HCT116 (cell line): ENCODE results near the gene GPR61. TPM values are rescaled to one million over a fixed set of nuclear protein-coding genes. Genes with fewer than 3 reads are reported as not detected.

Source experiments
- ATAC-seq: fragments of 200-7000 bp; cut with Tn5 transposase; 2 replicates; pipeline ENCODE4 v1.9.1; 2020; ENCODE audit warnings: mild to moderate bottlenecking, moderate library complexity
- BruUV-seq: library from RNA; stranded (reverse); fragments of 400-500 nt; replicated peaks from 2 replicates; lab custom pipeline; 2021; lab: Mats Ljungman, UMichigan
- CTCF ChIA-PET: fragments of 300-600 bp; sonication (Branson Sonifier 250); formaldehyde crosslinking; loops from one replicate; lab custom pipeline; 2021; ENCODE audit warnings: antibody characterized with exemption; lab: Charles Lee
- POLR2A ChIA-PET: fragments of 300-600, 350-600 bp; sonication (Branson Sonifier 250); formaldehyde crosslinking; loops from one replicate; lab custom pipeline; 2021; ENCODE audit warnings: antibody characterized with exemption; lab: Charles Lee
- RAD21 ChIA-PET, 2 experiments: fragments of 300-600 bp; sonication (Branson Sonifier 250); formaldehyde crosslinking; loops; one replicate each; lab custom pipeline; 2023; ENCODE audit warnings: low total read pairs in 2 of 2; ENCODE audit not compliant: uncharacterized antibody in 2 of 2, unreplicated experiment in 2 of 2, low non-redundant PET in 1 of 2; lab: Charles Lee
- DNase-seq: peaks from one replicate; pipeline ENCODE4 v3.0.0-alpha.2; 2010; ENCODE audit warnings: low read depth, low spot score
- H2AFZ ChIP-seq: fragments of 200-600 bp; shearing (Covaris generic), sonication (generic); 2 replicates; pipeline ENCODE4 v1.6.1; 2017; ENCODE audit warnings: low read depth, mixed run types, mixed read lengths, antibody characterized with exemption, low read length; ENCODE audit not compliant: poor library complexity, severe bottlenecking
- H3K27ac ChIP-seq: 2 replicates; pipeline ENCODE4 v1.5.1; 2012; ENCODE audit warnings: low read depth, low read length
- H3K27me3 ChIP-seq: fragments of 200-600 bp; sonication (generic); 2 replicates; pipeline ENCODE4 v1.6.1; 2016; ENCODE audit warnings: mixed run types, low read length, mixed read lengths; ENCODE audit not compliant: insufficient read depth
- H3K36me3 ChIP-seq, 2 experiments: fragments of 200-500 bp in 1 of 2; fragments of 200-600 bp in 1 of 2; sonication (Bioruptor generic) in 1 of 2; sonication (generic) in 1 of 2; 2 replicates each; pipeline versions ENCODE4 v1.5.1 to v1.6.1; 2014 to 2016; ENCODE audit warnings: low read length in 2 of 2, inconsistent platforms in 1 of 2, mixed read lengths in 1 of 2, mixed run types in 1 of 2; ENCODE audit not compliant: insufficient read depth in 2 of 2, control insufficient read depth in 1 of 2
- H3K4me1 ChIP-seq, 2 experiments: fragments of 200-600 bp in 1 of 2; sonication (generic) in 1 of 2; 2 replicates each; pipeline versions ENCODE4 v1.5.1 to v1.6.1; 2012 to 2017; ENCODE audit warnings: low read length in 2 of 2, inconsistent platforms in 1 of 2, mild to moderate bottlenecking in 1 of 2, mixed read lengths in 1 of 2, mixed run types in 1 of 2, moderate library complexity in 1 of 2; ENCODE audit not compliant: insufficient read depth in 2 of 2, control insufficient read depth in 1 of 2
- H3K4me2 ChIP-seq: fragments of 200-600 bp; sonication (generic); 2 replicates; pipeline ENCODE4 v1.6.1; 2017; ENCODE audit warnings: mixed run types, low read length, mixed read lengths
- H3K4me3 ChIP-seq, 2 experiments: fragments of 200-600 bp in 1 of 2; sonication (generic) in 1 of 2; replicated peaks in 1 of 2; 2 replicates each; pipeline ENCODE4 v1.5.1; 2011 to 2016; ENCODE audit warnings: low read length in 2 of 2, control low read depth in 1 of 2, low read depth in 1 of 2, mild to moderate bottlenecking in 1 of 2, mixed read lengths in 1 of 2, mixed run types in 1 of 2
- H3K79me2 ChIP-seq: fragments of 200-600 bp; sonication (generic); 2 replicates; pipeline ENCODE4 v1.6.1; 2017; ENCODE audit warnings: mild to moderate bottlenecking, mixed run types, low read length, moderate library complexity, mixed read lengths; ENCODE audit not compliant: insufficient read depth
- H3K9ac ChIP-seq: fragments of 200-600 bp; sonication (generic); 2 replicates; pipeline ENCODE4 v1.6.1; 2016; ENCODE audit warnings: low read length, mixed read lengths
- H3K9me2 ChIP-seq: fragments of 200-600 bp; sonication (generic), shearing (Covaris generic); 2 replicates; pipeline ENCODE4 v1.6.1; 2017; ENCODE audit warnings: mixed run types, mild to moderate bottlenecking, moderate library complexity; ENCODE audit not compliant: insufficient read depth
- H3K9me3 ChIP-seq, 2 experiments: fragments of 200-500 bp in 1 of 2; fragments of 200-600 bp in 1 of 2; sonication (Bioruptor generic) in 1 of 2; sonication (generic) in 1 of 2; 2 replicates each; pipeline ENCODE4 v1.6.1; 2014 to 2017; ENCODE audit warnings: low read length in 2 of 2, mixed read lengths in 2 of 2, inconsistent platforms in 1 of 2, low read depth in 1 of 2, mild to moderate bottlenecking in 1 of 2, mixed run types in 1 of 2, moderate library complexity in 1 of 2; ENCODE audit not compliant: control insufficient read depth in 1 of 2, insufficient read depth in 1 of 2
- H4K20me1 ChIP-seq: fragments of 200-600 bp; sonication (generic), shearing (Covaris generic); 2 replicates; pipeline ENCODE4 v1.6.1; 2017; ENCODE audit warnings: mixed run types, mild to moderate bottlenecking, moderate library complexity; ENCODE audit not compliant: insufficient read depth
- CBX3 ChIP-seq: IDR thresholded peaks from 2 replicates; pipeline ENCODE4 v1.6.1; 2012; ENCODE audit warnings: low read depth
- CEBPB ChIP-seq: IDR thresholded peaks from 2 replicates; pipeline ENCODE4 v1.6.1; 2012; ENCODE audit warnings: low read depth
- EGR1 ChIP-seq: IDR thresholded peaks from 2 replicates; pipeline ENCODE4 v1.6.1; 2012; ENCODE audit warnings: low read depth
- ELF1 ChIP-seq: IDR thresholded peaks from 2 replicates; pipeline ENCODE4 v1.6.1; 2012; ENCODE audit warnings: low read depth, borderline replicate concordance
- EZH2phosphoT487 ChIP-seq: fragments of 200-600 bp; IDR thresholded peaks from 2 replicates; pipeline ENCODE4 v1.6.1; 2018; ENCODE audit warnings: antibody characterized with exemption, borderline replicate concordance
- FOSL1 ChIP-seq: IDR thresholded peaks from 2 replicates; pipeline ENCODE4 v1.6.1; 2012; ENCODE audit warnings: low read depth
- JUND ChIP-seq: IDR thresholded peaks from 2 replicates; pipeline ENCODE4 v1.6.1; 2012
- POLR2A ChIP-seq: IDR thresholded peaks from 2 replicates; pipeline ENCODE4 v1.7.0; 2011; ENCODE audit warnings: borderline replicate concordance; ENCODE audit not compliant: insufficient read depth, insufficient read length; ENCODE audit errors: extremely low read depth
- POLR2AphosphoS5 ChIP-seq: IDR thresholded peaks from 2 replicates; pipeline ENCODE4 v1.6.1; 2011; ENCODE audit warnings: mild to moderate bottlenecking, low read depth, low read length, moderate library complexity
- RAD21 ChIP-seq: IDR thresholded peaks from 2 replicates; pipeline ENCODE4 v1.6.1; 2012; ENCODE audit warnings: low read depth, mild to moderate bottlenecking
- SP1 ChIP-seq: IDR thresholded peaks from 2 replicates; pipeline ENCODE4 v1.6.1; 2012; ENCODE audit warnings: low read depth
- TCF7L2 ChIP-seq: IDR thresholded peaks from 2 replicates; pipeline ENCODE4 v1.7.0; 2011; ENCODE audit warnings: borderline replicate concordance, inconsistent platforms; ENCODE audit not compliant: insufficient read depth, insufficient read length; ENCODE audit errors: extremely low read depth
- YY1 ChIP-seq: IDR thresholded peaks from 2 replicates; pipeline ENCODE4 v1.6.1; 2011; ENCODE audit warnings: low read length, low read depth, moderate library complexity, mild to moderate bottlenecking; ENCODE audit not compliant: insufficient replicate concordance; ENCODE audit errors: extremely low read depth
- ZFX ChIP-seq: fragments of 450-650 bp; IDR thresholded peaks from 2 replicates; pipeline ENCODE4 v1.6.1; 2017
- ZNF274 ChIP-seq: fragments of 200-500 bp; sonication (Bioruptor generic); IDR thresholded peaks from 2 replicates; pipeline ENCODE4 v1.6.1; 2014; ENCODE audit warnings: mild to moderate bottlenecking, low read depth, low read length, inconsistent platforms
- intact Hi-C: fragments of 100-400 bp; cut with micrococcal nuclease; formaldehyde crosslinking; loops from 2 replicates; pipeline ENCODE4 v1.10.0; 2022
- total RNA-seq: library from RNA; stranded (reverse); gene quantifications from one replicate; pipeline ENCODE4 v1.2.1, GENCODE V29; 2021; ENCODE audit not compliant: unreplicated experiment
- TF ChIP-seq, protein P1 (sequence below): IDR thresholded peaks from 2 replicates; pipeline ENCODE4 v1.6.1; 2012; ENCODE audit warnings: low read depth
- TF ChIP-seq, protein P2 (sequence below): IDR thresholded peaks from 2 replicates; pipeline ENCODE4 v1.6.1; 2012
- TF ChIP-seq, protein P3 (sequence below): IDR thresholded peaks from 2 replicates; pipeline ENCODE4 v1.6.1; 2011; ENCODE audit warnings: mild to moderate bottlenecking, low read length, moderate library complexity; ENCODE audit not compliant: insufficient replicate concordance; ENCODE audit errors: extremely low read depth
- TF ChIP-seq, protein P4 (sequence below), 3 experiments: fragments of 200-600 bp in 1 of 3; sonication (generic) in 1 of 3; IDR thresholded peaks in 2 of 3; conservative IDR thresholded peaks in 1 of 3; 2 replicates each; pipeline ENCODE4 v1.5.1; 2012 to 2017; ENCODE audit warnings: low read depth in 2 of 3, low read length in 2 of 3, antibody characterized with exemption in 1 of 3, borderline replicate concordance in 1 of 3, control low read depth in 1 of 3, mild to moderate bottlenecking in 1 of 3, mixed read lengths in 1 of 3, mixed run types in 1 of 3, moderate library complexity in 1 of 3; ENCODE audit not compliant: insufficient read depth in 1 of 3
- TF ChIP-seq, protein P5 (sequence below): IDR thresholded peaks from 2 replicates; pipeline ENCODE4 v1.6.1; 2012

Gene GPR61
- total RNA-seq, 1 experiment from 2014 or later, result not detected

DNA sequence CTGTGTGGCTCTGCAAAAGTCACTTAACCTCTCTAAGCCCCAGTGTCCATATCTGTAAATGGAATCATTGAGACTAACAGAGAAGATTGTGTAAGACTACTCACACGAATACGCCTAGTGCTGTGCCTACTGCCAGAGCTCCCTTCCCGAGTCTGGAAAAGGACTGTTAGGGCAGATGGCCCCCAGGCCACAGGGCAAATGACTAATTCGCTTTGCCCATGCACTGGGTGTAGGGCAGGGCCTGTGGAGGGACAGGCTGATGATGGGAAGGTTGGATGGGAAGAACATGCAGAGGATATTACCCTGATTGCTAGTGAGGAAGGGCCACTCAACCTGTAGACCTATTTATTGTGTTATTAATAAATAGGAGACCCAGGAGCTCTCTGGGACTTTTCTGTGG is 4.2 kb upstream of the GPR61 start:
- no peak for TF ChIP-seq CEBPB
- TF ChIP-seq EGR1, result no peak
- no peak for TF ChIP-seq SP1
- no peak for TF ChIP-seq POLR2A
- TF ChIP-seq, protein P1, sequence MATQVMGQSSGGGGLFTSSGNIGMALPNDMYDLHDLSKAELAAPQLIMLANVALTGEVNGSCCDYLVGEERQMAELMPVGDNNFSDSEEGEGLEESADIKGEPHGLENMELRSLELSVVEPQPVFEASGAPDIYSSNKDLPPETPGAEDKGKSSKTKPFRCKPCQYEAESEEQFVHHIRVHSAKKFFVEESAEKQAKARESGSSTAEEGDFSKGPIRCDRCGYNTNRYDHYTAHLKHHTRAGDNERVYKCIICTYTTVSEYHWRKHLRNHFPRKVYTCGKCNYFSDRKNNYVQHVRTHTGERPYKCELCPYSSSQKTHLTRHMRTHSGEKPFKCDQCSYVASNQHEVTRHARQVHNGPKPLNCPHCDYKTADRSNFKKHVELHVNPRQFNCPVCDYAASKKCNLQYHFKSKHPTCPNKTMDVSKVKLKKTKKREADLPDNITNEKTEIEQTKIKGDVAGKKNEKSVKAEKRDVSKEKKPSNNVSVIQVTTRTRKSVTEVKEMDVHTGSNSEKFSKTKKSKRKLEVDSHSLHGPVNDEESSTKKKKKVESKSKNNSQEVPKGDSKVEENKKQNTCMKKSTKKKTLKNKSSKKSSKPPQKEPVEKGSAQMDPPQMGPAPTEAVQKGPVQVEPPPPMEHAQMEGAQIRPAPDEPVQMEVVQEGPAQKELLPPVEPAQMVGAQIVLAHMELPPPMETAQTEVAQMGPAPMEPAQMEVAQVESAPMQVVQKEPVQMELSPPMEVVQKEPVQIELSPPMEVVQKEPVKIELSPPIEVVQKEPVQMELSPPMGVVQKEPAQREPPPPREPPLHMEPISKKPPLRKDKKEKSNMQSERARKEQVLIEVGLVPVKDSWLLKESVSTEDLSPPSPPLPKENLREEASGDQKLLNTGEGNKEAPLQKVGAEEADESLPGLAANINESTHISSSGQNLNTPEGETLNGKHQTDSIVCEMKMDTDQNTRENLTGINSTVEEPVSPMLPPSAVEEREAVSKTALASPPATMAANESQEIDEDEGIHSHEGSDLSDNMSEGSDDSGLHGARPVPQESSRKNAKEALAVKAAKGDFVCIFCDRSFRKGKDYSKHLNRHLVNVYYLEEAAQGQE, result no peak
- no peak for TF ChIP-seq FOSL1
- TF ChIP-seq, protein P2, sequence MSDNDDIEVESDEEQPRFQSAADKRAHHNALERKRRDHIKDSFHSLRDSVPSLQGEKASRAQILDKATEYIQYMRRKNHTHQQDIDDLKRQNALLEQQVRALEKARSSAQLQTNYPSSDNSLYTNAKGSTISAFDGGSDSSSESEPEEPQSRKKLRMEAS, result no peak
- no peak for TF ChIP-seq ELF1
- no peak for TF ChIP-seq RAD21
- TF ChIP-seq, protein P3, sequence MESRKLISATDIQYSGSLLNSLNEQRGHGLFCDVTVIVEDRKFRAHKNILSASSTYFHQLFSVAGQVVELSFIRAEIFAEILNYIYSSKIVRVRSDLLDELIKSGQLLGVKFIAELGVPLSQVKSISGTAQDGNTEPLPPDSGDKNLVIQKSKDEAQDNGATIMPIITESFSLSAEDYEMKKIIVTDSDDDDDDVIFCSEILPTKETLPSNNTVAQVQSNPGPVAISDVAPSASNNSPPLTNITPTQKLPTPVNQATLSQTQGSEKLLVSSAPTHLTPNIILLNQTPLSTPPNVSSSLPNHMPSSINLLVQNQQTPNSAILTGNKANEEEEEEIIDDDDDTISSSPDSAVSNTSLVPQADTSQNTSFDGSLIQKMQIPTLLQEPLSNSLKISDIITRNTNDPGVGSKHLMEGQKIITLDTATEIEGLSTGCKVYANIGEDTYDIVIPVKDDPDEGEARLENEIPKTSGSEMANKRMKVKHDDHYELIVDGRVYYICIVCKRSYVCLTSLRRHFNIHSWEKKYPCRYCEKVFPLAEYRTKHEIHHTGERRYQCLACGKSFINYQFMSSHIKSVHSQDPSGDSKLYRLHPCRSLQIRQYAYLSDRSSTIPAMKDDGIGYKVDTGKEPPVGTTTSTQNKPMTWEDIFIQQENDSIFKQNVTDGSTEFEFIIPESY, result no peak
- no peak for TF ChIP-seq JUND
- TF ChIP-seq TCF7L2, result no peak
- TF ChIP-seq, protein P4, sequence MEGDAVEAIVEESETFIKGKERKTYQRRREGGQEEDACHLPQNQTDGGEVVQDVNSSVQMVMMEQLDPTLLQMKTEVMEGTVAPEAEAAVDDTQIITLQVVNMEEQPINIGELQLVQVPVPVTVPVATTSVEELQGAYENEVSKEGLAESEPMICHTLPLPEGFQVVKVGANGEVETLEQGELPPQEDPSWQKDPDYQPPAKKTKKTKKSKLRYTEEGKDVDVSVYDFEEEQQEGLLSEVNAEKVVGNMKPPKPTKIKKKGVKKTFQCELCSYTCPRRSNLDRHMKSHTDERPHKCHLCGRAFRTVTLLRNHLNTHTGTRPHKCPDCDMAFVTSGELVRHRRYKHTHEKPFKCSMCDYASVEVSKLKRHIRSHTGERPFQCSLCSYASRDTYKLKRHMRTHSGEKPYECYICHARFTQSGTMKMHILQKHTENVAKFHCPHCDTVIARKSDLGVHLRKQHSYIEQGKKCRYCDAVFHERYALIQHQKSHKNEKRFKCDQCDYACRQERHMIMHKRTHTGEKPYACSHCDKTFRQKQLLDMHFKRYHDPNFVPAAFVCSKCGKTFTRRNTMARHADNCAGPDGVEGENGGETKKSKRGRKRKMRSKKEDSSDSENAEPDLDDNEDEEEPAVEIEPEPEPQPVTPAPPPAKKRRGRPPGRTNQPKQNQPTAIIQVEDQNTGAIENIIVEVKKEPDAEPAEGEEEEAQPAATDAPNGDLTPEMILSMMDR (IDR thresholded peaks at IDR 0.05 in 2 of 3, conservative IDR thresholded peaks at IDR 0.05 in 1 of 3; ENCODE audit: borderline replicate concordance in 1 of 3, insufficient read depth in 1 of 3, low read depth in 2 of 3, low read length in 2 of 3), result no peak
- no peak for TF ChIP-seq YY1
- TF ChIP-seq, protein P5, sequence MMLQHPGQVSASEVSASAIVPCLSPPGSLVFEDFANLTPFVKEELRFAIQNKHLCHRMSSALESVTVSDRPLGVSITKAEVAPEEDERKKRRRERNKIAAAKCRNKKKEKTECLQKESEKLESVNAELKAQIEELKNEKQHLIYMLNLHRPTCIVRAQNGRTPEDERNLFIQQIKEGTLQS, result no peak
- no peak for TF ChIP-seq EZH2phosphoT487
- TF ChIP-seq ZFX, result no peak
- no peak for TF ChIP-seq POLR2AphosphoS5
- no peak for TF ChIP-seq ZNF274
- TF ChIP-seq CBX3, result no peak
- no peaks in the 10 kb centered on the region for H4K20me1 ChIP-seq
- ATAC-seq (no peak), DNase-seq (no peak)
- BruUV-seq, result no TSS peak
- H3K9ac ChIP-seq, result no peak overlapping the region
- ChIA-PET RAD21 (no interaction called here), POLR2A (no interaction called here), CTCF (interaction anchor here (1.1 to 1.3 kb wide), 2 partner anchors 45 to 47 kb away, joined by 3 to 4 read pairs; no protein-coding TSS in a partner anchor)
- H3K79me2 ChIP-seq, result no peaks in the 10 kb centered on the region
- no peaks in the 10 kb centered on the region for H3K27me3 ChIP-seq
- H3K4me3 ChIP-seq, result no peak overlapping the region
- no peak overlapping the region for H3K4me2 ChIP-seq
- no peaks in the 10 kb centered on the region for H3K9me2 ChIP-seq
- H3K4me1 ChIP-seq, result peaks cover 4 to 14% of the 10 kb centered on the region in 2 experiments; a peak in 3 of 4 replicates
- no peaks in the 10 kb centered on the region for H3K36me3 ChIP-seq
- H3K27ac ChIP-seq, result no peak overlapping the region
- no peak overlapping the region for H2AFZ ChIP-seq
- intact Hi-C loops, result loop anchor here (10.0 kb wide), 1 partner anchor 331 kb away; no protein-coding TSS in a partner anchor
- no peaks in the 10 kb centered on the region for H3K9me3 ChIP-seq
